CD4-positive, alpha-beta T cell treated with Interleukin-15 for 1 hour (primary cell): ENCODE measurements around the gene PHF19.

Experiments
- DNase-seq: peaks from one replicate; pipeline ENCODE4 v3.0.0-alpha.2; 2020

PHF19 gene

GRCh38 chr9:120852240-120853010 lies 24.6 kb downstream of the PHF19 start:
- no peak for DNase-seq

- DNase-seq: no peak
Measured at GRCh38 chr9:120851449-120851848, 25.5 kb downstream of the PHF19 start.

GRCh38 chr9:120850315-120850714 lies 26.7 kb downstream of the PHF19 start:
- DNase-seq: no peak

DNA sequence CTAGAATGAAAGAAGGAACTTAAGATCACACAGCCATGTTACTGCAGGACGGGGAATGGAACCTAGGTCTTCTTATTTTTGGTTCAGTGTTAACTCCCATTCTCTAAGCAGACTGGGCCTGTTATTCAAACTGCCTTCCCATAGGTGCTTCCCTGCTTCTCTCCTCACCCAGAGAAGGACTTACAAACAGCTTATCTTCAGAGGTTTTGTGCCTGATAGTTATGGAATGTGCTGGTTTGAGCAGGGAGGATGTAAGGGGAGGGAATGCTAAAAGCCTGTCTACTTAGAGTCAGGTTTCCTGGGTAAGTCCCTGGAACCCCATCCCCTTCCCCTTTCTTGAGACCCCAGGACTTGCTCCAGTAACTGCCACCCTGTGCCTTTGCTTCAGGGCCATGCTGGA lies 30.1 kb downstream of the PHF19 start:
- no peak for DNase-seq

DNA sequence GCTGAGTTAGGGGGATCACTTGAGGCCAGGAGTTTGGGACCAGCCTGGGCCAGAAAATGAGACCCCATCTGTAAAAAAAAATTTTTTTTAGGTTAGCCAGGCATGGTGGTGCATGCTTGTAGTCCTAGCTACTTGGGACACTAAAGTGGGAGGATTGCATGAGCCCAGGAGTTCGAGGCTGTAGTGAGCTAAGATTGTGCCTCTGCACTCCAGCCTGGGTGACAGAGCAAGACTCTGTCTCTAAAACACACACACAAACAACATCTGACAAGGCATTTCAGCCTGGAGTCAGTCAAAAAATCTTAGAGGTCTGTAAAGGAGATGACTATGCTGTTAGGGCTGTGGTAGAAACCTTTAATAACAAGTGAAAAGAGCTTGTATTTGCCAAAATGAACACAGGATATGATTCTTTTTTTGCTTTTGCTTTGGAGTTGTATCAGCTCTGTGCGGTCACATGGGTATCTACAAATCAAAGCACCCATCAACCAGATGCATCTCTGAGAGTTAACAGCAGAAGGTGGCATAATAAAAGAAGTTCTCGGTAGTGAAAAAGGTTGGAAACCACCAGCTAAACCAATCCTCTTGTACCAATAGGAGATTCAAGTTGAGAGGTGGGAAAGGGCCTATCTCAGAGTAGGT lies 30.6 kb downstream of the PHF19 start:
- DNase-seq: peak; percentile 37

DNA sequence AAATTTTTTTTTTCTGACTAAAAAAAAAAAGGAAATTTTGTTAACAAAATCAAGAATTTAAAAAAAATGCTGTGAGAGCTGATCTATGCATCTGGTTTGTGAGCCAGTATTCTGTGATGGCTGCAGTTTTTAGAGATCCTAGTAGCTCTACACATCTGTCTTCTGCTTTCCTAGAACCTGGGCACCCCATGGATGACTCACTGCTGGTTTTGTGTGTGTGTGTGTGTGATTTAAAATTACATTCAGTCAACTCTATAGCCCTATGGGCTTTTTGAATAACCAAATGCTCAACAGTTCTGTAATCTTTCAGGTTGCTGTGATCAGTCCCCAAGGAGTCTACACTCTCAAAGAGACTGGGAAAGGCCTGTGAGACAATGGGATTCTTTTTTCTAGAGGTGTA lies 31.7 kb downstream of the PHF19 start:
- no peak for DNase-seq

DNA sequence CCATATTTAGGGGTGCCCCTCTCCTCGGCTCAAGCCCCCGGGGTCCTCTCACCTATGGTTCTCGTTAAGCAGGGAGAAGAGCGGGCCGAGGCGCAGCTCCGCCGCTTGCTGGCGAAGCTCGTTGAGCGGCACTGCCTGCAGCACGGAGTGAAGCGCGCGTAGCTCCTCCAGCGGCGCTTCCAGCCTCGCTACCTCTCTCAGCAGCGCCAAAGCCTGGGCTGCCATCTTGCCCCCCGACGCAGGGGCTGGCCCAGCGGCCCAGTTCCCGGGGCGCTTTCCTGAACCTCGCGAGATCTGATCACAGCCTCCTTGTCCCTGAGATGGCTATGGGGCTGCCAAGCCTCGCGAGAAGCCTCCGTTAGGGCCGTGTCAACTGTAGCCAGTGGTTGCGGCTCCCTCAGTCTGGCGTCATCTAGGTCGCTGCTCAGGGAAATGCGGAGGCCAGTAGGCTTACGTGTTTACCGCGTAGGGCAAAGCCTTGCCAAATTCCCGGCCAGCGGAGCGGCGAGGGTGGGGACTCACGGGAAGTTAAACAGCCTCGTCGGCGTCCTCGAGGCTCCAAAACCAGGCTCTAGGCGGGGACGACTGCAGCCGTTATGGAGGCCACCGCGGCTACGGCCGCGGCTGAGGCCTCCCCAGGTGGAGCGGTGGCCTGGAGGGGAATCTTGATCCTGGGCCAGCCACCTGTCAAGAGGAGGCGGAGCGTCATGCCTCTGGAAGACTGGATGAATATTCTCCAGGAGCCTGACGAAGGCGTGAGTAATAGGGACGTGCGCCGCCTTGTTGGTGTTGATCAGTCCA lies 34.1 kb downstream of the PHF19 start, which contains the start of gene PSMD5:
PSMD5 (minus strand) TSS at position 238 of the 801 bp plus-strand sequence; CDS start at position 225, 13 bp downstream.
- DNase-seq: peak; percentile 98

- no peak for DNase-seq
Measured at GRCh38 chr9:120841930-120842684, 34.9 kb downstream of the PHF19 start.

- DNase-seq: no peak
Measured at GRCh38 chr9:120839146-120839545, 37.8 kb downstream of the PHF19 start.

- DNase-seq: no peak
Measured at GRCh38 chr9:120837921-120838320, 39.1 kb downstream of the PHF19 start.

GRCh38 chr9:120833325-120833724 lies 43.7 kb downstream of the PHF19 start:
- DNase-seq: no peak

DNA sequence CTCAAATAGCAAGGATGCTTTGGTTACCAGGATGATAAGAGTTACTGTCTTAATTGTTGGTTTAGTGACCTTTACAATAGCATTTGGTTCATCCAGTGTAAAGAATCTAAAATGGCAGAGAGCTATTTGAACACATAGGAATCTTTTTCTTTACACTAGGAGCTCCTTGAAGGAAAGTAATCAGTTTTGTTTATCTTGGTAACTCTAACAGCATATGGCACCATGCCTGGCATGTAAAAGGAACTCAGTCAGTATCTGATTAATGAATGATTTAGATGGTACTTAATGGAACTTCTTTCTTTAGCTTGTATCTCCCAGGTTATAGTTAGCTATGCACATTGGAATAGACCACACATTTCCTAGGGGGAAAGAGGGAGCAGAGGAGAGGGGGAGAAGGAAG lies 44.2 kb downstream of the PHF19 start:
- DNase-seq: no peak

DNA sequence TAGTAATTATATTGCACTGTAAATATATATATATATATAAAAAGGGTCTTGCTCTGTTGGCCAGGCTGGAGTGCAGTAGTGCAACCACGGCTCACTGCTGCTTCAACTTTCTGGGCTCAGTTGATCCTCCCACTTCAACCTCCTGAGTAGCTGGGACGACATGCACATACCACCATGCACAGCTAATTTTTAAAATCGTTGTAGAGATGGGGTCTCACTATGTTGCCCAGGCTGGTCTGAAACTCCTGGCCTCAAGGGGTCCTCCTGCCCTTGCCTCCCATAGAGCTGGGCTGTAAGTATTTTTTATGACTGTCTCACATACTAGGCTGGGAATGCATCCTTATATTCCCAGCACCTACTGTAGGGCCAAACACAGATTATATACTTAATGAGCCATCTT lies 46.1 kb downstream of the PHF19 start:
- no peak for DNase-seq

- DNase-seq: no peak
Measured at GRCh38 chr9:120830151-120830550, 46.8 kb downstream of the PHF19 start.

DNA sequence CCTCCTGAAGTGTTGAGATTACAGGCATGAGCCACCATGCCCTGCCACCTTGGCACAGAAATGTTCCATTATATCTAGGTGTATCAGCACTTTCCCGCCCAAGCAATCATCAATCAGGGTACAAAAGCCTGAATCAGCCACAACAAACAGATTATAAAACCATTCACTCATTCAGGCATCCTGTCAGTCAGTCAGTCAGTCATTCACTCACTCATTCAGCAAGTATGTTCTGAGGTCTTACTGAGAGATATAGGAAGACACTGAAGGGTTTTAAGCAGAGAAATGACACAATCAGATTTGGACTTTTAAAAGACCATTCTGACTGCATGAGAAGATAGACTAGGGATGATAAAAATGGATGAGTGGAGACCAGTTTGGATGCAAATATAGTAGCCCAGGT lies 47.3 kb downstream of the PHF19 start:
- DNase-seq: no peak

- DNase-seq: no peak
Measured at GRCh38 chr9:120820095-120820494, 56.9 kb downstream of the PHF19 start.

GRCh38 chr9:120818595-120818994 lies 58.4 kb downstream of the PHF19 start:
- no peak for DNase-seq

DNA sequence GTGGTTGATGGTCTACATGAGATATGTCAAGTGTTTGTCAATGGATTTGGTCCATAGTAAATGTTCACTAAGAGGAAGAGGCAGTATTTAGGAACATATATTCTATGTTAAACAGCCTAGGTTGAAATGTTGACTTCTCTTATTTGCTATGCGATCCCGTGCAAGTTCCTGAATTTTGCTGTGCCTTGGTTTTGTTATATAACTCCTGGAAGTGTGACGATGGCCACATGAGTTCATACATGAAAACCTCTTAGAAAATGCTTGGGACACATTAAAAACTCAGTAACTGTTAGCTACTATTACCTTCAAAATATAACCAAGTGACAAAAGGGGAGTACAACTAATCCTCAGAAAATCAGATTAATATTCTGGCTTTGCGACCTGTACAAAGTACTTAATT lies 61.9 kb downstream of the PHF19 start:
- DNase-seq: no peak

DNA sequence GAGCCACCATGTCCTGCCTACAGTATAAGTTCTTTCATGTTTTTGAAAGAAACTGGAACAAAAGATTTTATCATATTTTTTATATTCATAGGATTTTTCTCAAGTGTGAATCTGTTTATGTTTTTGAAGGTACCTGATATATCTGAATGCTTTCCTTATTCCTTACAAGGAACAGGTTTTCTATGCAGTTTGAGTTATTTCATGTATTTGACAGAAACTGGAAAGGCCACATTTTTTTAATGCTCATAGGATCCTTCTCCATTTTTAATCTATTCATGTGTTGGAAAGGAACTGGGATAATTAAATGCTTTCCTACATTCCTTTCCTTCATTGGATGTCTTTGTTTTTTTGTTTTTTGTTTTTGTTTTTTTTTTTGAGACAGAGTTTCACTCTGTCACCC lies 68.1 kb downstream of the PHF19 start:
- no peak for DNase-seq

- no peak for DNase-seq
Measured at GRCh38 chr9:120807607-120808379, 69.2 kb downstream of the PHF19 start.
